PC-3 (cell line): ENCODE measurements around the gene OR4E2.

ENCODE experiments used
- EZH2phosphoT487 ChIP-seq: fragments of 300-600 bp; sonication (generic); IDR thresholded peaks from 2 replicates; pipeline ENCODE4 v1.6.1; 2018; ENCODE audit warnings: mild to moderate bottlenecking, antibody characterized with exemption, low read length, borderline replicate concordance
- TF ChIP-seq, protein P1 (sequence below): fragments of 300-600 bp; sonication (generic); conservative IDR thresholded peaks from 2 replicates; pipeline ENCODE4 v1.5.1; 2017; ENCODE audit warnings: antibody characterized with exemption, low read depth, mild to moderate bottlenecking, low read length

DNA sequence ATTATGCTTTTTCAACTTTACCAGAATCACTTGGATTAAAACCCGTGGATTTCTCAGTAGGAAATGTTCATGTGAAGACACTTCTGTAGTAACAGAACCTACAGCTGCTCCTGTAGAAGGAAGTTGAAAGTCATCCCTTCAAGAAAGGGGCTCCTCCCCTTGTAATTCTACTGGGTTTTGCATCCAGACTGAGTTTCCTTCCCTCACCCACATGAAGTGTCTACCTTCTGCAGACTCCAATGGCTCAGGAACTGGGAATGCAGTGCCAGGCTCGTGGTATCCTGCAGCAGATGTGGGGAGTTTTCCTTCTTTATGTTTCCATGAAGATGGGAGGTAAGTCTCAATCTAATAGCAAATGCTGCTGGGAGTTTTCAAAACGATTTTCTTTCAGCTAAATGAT, 11.0 kb upstream of the OR4E2 start:
- TF ChIP-seq, protein P1, sequence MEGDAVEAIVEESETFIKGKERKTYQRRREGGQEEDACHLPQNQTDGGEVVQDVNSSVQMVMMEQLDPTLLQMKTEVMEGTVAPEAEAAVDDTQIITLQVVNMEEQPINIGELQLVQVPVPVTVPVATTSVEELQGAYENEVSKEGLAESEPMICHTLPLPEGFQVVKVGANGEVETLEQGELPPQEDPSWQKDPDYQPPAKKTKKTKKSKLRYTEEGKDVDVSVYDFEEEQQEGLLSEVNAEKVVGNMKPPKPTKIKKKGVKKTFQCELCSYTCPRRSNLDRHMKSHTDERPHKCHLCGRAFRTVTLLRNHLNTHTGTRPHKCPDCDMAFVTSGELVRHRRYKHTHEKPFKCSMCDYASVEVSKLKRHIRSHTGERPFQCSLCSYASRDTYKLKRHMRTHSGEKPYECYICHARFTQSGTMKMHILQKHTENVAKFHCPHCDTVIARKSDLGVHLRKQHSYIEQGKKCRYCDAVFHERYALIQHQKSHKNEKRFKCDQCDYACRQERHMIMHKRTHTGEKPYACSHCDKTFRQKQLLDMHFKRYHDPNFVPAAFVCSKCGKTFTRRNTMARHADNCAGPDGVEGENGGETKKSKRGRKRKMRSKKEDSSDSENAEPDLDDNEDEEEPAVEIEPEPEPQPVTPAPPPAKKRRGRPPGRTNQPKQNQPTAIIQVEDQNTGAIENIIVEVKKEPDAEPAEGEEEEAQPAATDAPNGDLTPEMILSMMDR = no peak
- no peak for TF ChIP-seq EZH2phosphoT487
